ENCODE data around the gene FNBP1L. TPM values are rescaled to one million over a fixed set of nuclear protein-coding genes. Genes with fewer than 3 reads are reported as not detected.
"Not testable (repeated sequence)": the region's sequence is repeated elsewhere in the genome, so short reads cannot be mapped to it uniquely, and the experiment has no call there.

Gene FNBP1L
- total and polyA plus RNA-seq, 9 of the 15 experiments (the other 6 are each of a cell fraction or from before 2014, with no cell fraction given) = 1.4 to 6.9 (median 5.9) TPM

GRCh38 chr1:93468662-93469061 lies 20.7 kb downstream of the FNBP1L start (continued):
- TF ChIP-seq DLX4 (CRISPR knock-in tag; IDR thresholded peaks at IDR 0.05) (no peak), GATAD2A (IDR thresholded peaks at IDR 0.05) (no peak), SNRNP70 (optimal IDR thresholded peaks at IDR 0.05; ENCODE audit: low read depth, low read length) (no peak), ZNF217 (CRISPR knock-in tag; IDR thresholded peaks at IDR 0.05) (no peak)

GRCh38 chr1:93469223-93469622 lies 21.3 kb downstream of the FNBP1L start:
- H3K9ac ChIP-seq (ENCODE audit: insufficient read depth in 1 of 2, low read depth in 2 of 2, low read length in 2 of 2); H4K20me1 ChIP-seq (replicated peaks; ENCODE audit: control insufficient read depth, insufficient read depth, low read length); H3K4me1 ChIP-seq (replicated peaks in 1 of 2; ENCODE audit: control insufficient read depth in 2 of 2, insufficient read depth in 2 of 2, low read length in 2 of 2); H3K4me3 ChIP-seq; H3K4me2 ChIP-seq (ENCODE audit: insufficient read depth, low read length); intact Hi-C loops (cut with micrococcal nuclease); BruUV-seq (replicated peaks); DNase-seq (ENCODE audit: extremely low read depth in 1 of 4, low spot score in 3 of 4); in situ Hi-C loops (cut with MboI); H3K36me3 ChIP-seq (ENCODE audit: control insufficient read depth, insufficient read depth, low read length); H2AFZ ChIP-seq (ENCODE audit: low read depth, low read length); POLR2A ChIA-PET; H3K79me2 ChIP-seq (ENCODE audit: control insufficient read depth, insufficient read depth, low read length); FAIRE-seq; H3K9me1 ChIP-seq (ENCODE audit: control insufficient read depth, insufficient read depth, low read length); H3K9me3 ChIP-seq (replicated peaks; ENCODE audit: control insufficient read depth, insufficient read depth, low read depth, low read length); H3K27me3 ChIP-seq (ENCODE audit: control insufficient read depth in 2 of 2, insufficient read depth in 2 of 2, low read length in 2 of 2); CTCF ChIA-PET (ENCODE audit: low intra/inter-chr PET ratio); H3K27ac ChIP-seq (ENCODE audit: extremely low read depth, low read depth, low read length); ATAC-seq: not testable (repeated sequence)
- TF ChIP-seq ZNF146 (CRISPR knock-in tag; IDR thresholded peaks at IDR 0.05; ENCODE audit: unreplicated experiment) = peak; percentile 67
- WGBS (ENCODE audit: insufficient coverage, low coverage, missing lambda C conversion rate) = 60% methylated on average over 3 of the region's 3 CpGs

GRCh38 chr1:93471284-93471683 lies 23.4 kb downstream of the FNBP1L start:
- Histone ChIP-seq H3K79me2 (ENCODE audit: control insufficient read depth, insufficient read depth, low read length) (peaks cover 4% of the 10 kb centered on the region; the same call in 1 of the 3 replicates), H3K27ac (ENCODE audit: extremely low read depth, low read depth, low read length) (no peak overlapping the region), H3K4me3 (no peak overlapping the region), H2AFZ (ENCODE audit: low read depth, low read length) (no peak overlapping the region), H3K9me3 (replicated peaks; ENCODE audit: control insufficient read depth, insufficient read depth, low read depth, low read length) (no peaks in the 10 kb centered on the region), H4K20me1 (replicated peaks; ENCODE audit: control insufficient read depth, insufficient read depth, low read length) (no peaks in the 10 kb centered on the region), H3K9ac (ENCODE audit: insufficient read depth in 1 of 2, low read depth in 2 of 2, low read length in 2 of 2) (no peak overlapping the region), H3K4me1 (replicated peaks in 1 of 2; ENCODE audit: control insufficient read depth in 2 of 2, insufficient read depth in 2 of 2, low read length in 2 of 2) (no peaks in the 10 kb centered on the region), H3K36me3 (ENCODE audit: control insufficient read depth, insufficient read depth, low read length) (no peaks in the 10 kb centered on the region), H3K27me3 (ENCODE audit: control insufficient read depth in 2 of 2, insufficient read depth in 2 of 2, low read length in 2 of 2) (no peaks in the 10 kb centered on the region), H3K4me2 (ENCODE audit: insufficient read depth, low read length) (no peak overlapping the region), H3K9me1 (ENCODE audit: control insufficient read depth, insufficient read depth, low read length) (no peaks in the 10 kb centered on the region)
- intact Hi-C loops (cut with micrococcal nuclease) = no loop called here
- 54% methylated on average over 6 of the region's 6 CpGs for WGBS (ENCODE audit: insufficient coverage, low coverage, missing lambda C conversion rate)
- no TSS peak for BruUV-seq (replicated peaks)
- in situ Hi-C loops (cut with MboI) = no loop called here
- DNase-seq (ENCODE audit: extremely low read depth in 1 of 4, low spot score in 3 of 4) = no peak
- POLR2A ChIA-PET = no interaction called here
- no peak for FAIRE-seq
- no peak for ATAC-seq
- CTCF ChIA-PET (ENCODE audit: low intra/inter-chr PET ratio) = no interaction called here
- TF ChIP-seq CHD1 (IDR thresholded peaks at IDR 0.05; ENCODE audit: low read length) = no peak
- no peak for TF ChIP-seq CUX1 (CRISPR knock-in tag; IDR thresholded peaks at IDR 0.05)
- TF ChIP-seq NEUROD1 (IDR thresholded peaks at IDR 0.05; ENCODE audit: borderline replicate concordance, low read depth, low read length, partially characterized antibody) = no peak
